Measurements from ENCODE around the gene UNC5C.

UNC5C gene

GRCh38 chr4:95264843-95265242, 283.9 kb downstream of the UNC5C start:
- Histone ChIP-seq H3K9ac (ENCODE audit: low read length) (no peak overlapping the region), H2AFZ (ENCODE audit: insufficient read depth, low read length, poor library complexity) (no peak overlapping the region), H3K18ac (ENCODE audit: low read length) (no peak overlapping the region), H3K27me3 (ENCODE audit: insufficient read depth, low read length) (no peaks in the 10 kb centered on the region), H3K9me3 (ENCODE audit: insufficient read depth, low read depth, low read length) (no peaks in the 10 kb centered on the region), H3K14ac (ENCODE audit: low read length) (no peak overlapping the region), H2AK5ac (ENCODE audit: low read length) (no peak overlapping the region), H2BK5ac (ENCODE audit: low read depth, low read length, poor library complexity) (no peak overlapping the region), H3K4me2 (ENCODE audit: low read length) (no peak overlapping the region), H3K23ac (ENCODE audit: low read length) (no peak overlapping the region), H3K27ac (ENCODE audit: low read depth, low read length) (no peak overlapping the region), H3K79me1 (ENCODE audit: low read length) (no peaks in the 10 kb centered on the region), H3K4ac (ENCODE audit: low read depth, low read length) (no peak overlapping the region), H4K8ac (ENCODE audit: low read depth, low read length) (no peak overlapping the region), H4K91ac (ENCODE audit: low read depth, low read length) (no peak overlapping the region), H3K4me3 (ENCODE audit: low read depth, low read length) (no peak overlapping the region), H3K4me1 (ENCODE audit: control insufficient read depth in 1 of 2, insufficient read depth in 2 of 2, low read length in 2 of 2) (peaks cover 4 to 7% of the 10 kb centered on the region in 2 experiments), H4K12ac (ENCODE audit: low read depth, low read length) (no peak overlapping the region), H2BK12ac (ENCODE audit: low read length) (no peak overlapping the region), H2BK120ac (ENCODE audit: insufficient read depth, low read length, poor library complexity) (no peak overlapping the region), H3K36me3 (ENCODE audit: control insufficient read depth in 1 of 2, insufficient read depth in 2 of 2, low read length in 2 of 2) (peaks cover 2 to 3% of the 10 kb centered on the region in 2 experiments), H3K79me2 (ENCODE audit: control insufficient read depth, insufficient read depth, low read length, poor library complexity) (no peaks in the 10 kb centered on the region)
- no peak for DNase-seq
- WGBS (ENCODE audit: extremely low coverage, insufficient coverage, insufficient read length), result no CpG with 5 or more reads among the region's 2 CpGs

GRCh38 chr4:95263960-95264359, 284.8 kb downstream of the UNC5C start:
- Histone ChIP-seq H3K4ac (ENCODE audit: low read depth, low read length) (no peak overlapping the region), H3K79me1 (ENCODE audit: low read length) (no peaks in the 10 kb centered on the region), H3K18ac (ENCODE audit: low read length) (no peak overlapping the region)

GRCh38 chr4:95263391-95263790, 285.4 kb downstream of the UNC5C start:
- Histone ChIP-seq H2BK12ac (ENCODE audit: low read length) (no peak overlapping the region), H3K4me1 (ENCODE audit: control insufficient read depth in 1 of 2, insufficient read depth in 2 of 2, low read length in 2 of 2) (peaks cover 4 to 7% of the 10 kb centered on the region in 2 experiments), H4K91ac (ENCODE audit: low read depth, low read length) (no peak overlapping the region), H2AK5ac (ENCODE audit: low read length) (no peak overlapping the region), H3K4me2 (ENCODE audit: low read length) (no peak overlapping the region), H3K4ac (ENCODE audit: low read depth, low read length) (no peak overlapping the region), H3K27ac (ENCODE audit: low read depth, low read length) (no peak overlapping the region), H3K79me1 (ENCODE audit: low read length) (no peaks in the 10 kb centered on the region), H3K14ac (ENCODE audit: low read length) (no peak overlapping the region), H4K12ac (ENCODE audit: low read depth, low read length) (no peak overlapping the region), H3K9ac (ENCODE audit: low read length) (no peak overlapping the region), H3K4me3 (ENCODE audit: low read depth, low read length) (no peak overlapping the region), H3K9me3 (ENCODE audit: insufficient read depth, low read depth, low read length) (no peaks in the 10 kb centered on the region), H2AFZ (ENCODE audit: insufficient read depth, low read length, poor library complexity) (no peak overlapping the region), H2BK120ac (ENCODE audit: insufficient read depth, low read length, poor library complexity) (no peak overlapping the region), H3K79me2 (ENCODE audit: control insufficient read depth, insufficient read depth, low read length, poor library complexity) (no peaks in the 10 kb centered on the region), H3K18ac (ENCODE audit: low read length) (no peak overlapping the region), H2BK5ac (ENCODE audit: low read depth, low read length, poor library complexity) (no peak overlapping the region), H4K8ac (ENCODE audit: low read depth, low read length) (no peak overlapping the region), H3K27me3 (ENCODE audit: insufficient read depth, low read length) (no peaks in the 10 kb centered on the region), H3K23ac (ENCODE audit: low read length) (no peak overlapping the region), H3K36me3 (ENCODE audit: control insufficient read depth in 1 of 2, insufficient read depth in 2 of 2, low read length in 2 of 2) (peaks cover 0 to 2% of the 10 kb centered on the region in 2 experiments)
- DNase-seq, result no peak

More at GRCh38 chr4:95263960-95264359, 284.8 kb downstream of the UNC5C start:
- H2AK5ac ChIP-seq (ENCODE audit: low read length), result no peak overlapping the region
- no CpG with 5 or more reads among the region's 1 CpG for WGBS (ENCODE audit: extremely low coverage, insufficient coverage, insufficient read length)
- no peak overlapping the region for H3K4me2 ChIP-seq (ENCODE audit: low read length)
- H3K4me1 ChIP-seq (ENCODE audit: control insufficient read depth in 1 of 2, insufficient read depth in 2 of 2, low read length in 2 of 2), result peaks cover 4 to 7% of the 10 kb centered on the region in 2 experiments
- H3K27me3 ChIP-seq (ENCODE audit: insufficient read depth, low read length), result no peaks in the 10 kb centered on the region
- no peak overlapping the region for H3K9ac ChIP-seq (ENCODE audit: low read length)
- H3K23ac ChIP-seq (ENCODE audit: low read length), result no peak overlapping the region
- no peak overlapping the region for H4K91ac ChIP-seq (ENCODE audit: low read depth, low read length)
- no peak overlapping the region for H2BK12ac ChIP-seq (ENCODE audit: low read length)
- no peak overlapping the region for H2BK120ac ChIP-seq (ENCODE audit: insufficient read depth, low read length, poor library complexity)
- DNase-seq, result no peak
- peaks cover 0 to 2% of the 10 kb centered on the region in 2 experiments for H3K36me3 ChIP-seq (ENCODE audit: control insufficient read depth in 1 of 2, insufficient read depth in 2 of 2, low read length in 2 of 2)
- H3K9me3 ChIP-seq (ENCODE audit: insufficient read depth, low read depth, low read length), result no peaks in the 10 kb centered on the region
- H2AFZ ChIP-seq (ENCODE audit: insufficient read depth, low read length, poor library complexity), result no peak overlapping the region
- no peak overlapping the region for H4K12ac ChIP-seq (ENCODE audit: low read depth, low read length)
- no peak overlapping the region for H3K4me3 ChIP-seq (ENCODE audit: low read depth, low read length)
- H3K79me2 ChIP-seq (ENCODE audit: control insufficient read depth, insufficient read depth, low read length, poor library complexity), result no peaks in the 10 kb centered on the region
- H2BK5ac ChIP-seq (ENCODE audit: low read depth, low read length, poor library complexity), result no peak overlapping the region
- H3K27ac ChIP-seq (ENCODE audit: low read depth, low read length), result no peak overlapping the region
- H3K14ac ChIP-seq (ENCODE audit: low read length), result no peak overlapping the region
- no peak overlapping the region for H4K8ac ChIP-seq (ENCODE audit: low read depth, low read length)

- Histone ChIP-seq H4K12ac (ENCODE audit: low read depth, low read length) (no peak overlapping the region), H2BK12ac (ENCODE audit: low read length) (no peak overlapping the region), H2BK5ac (ENCODE audit: low read depth, low read length, poor library complexity) (no peak overlapping the region), H3K4me1 (ENCODE audit: control insufficient read depth in 1 of 2, insufficient read depth in 2 of 2, low read length in 2 of 2) (peaks cover 7% of the 10 kb centered on the region in 2 experiments), H2AK5ac (ENCODE audit: low read length) (no peak overlapping the region), H3K4me3 (ENCODE audit: low read depth, low read length) (no peak overlapping the region), H3K4me2 (ENCODE audit: low read length) (no peak overlapping the region), H3K18ac (ENCODE audit: low read length) (no peak overlapping the region), H2BK120ac (ENCODE audit: insufficient read depth, low read length, poor library complexity) (no peak overlapping the region), H3K14ac (ENCODE audit: low read length) (no peak overlapping the region), H2AFZ (ENCODE audit: insufficient read depth, low read length, poor library complexity) (no peak overlapping the region), H3K23ac (ENCODE audit: low read length) (no peak overlapping the region), H3K79me2 (ENCODE audit: control insufficient read depth, insufficient read depth, low read length, poor library complexity) (no peaks in the 10 kb centered on the region), H3K79me1 (ENCODE audit: low read length) (no peaks in the 10 kb centered on the region), H4K8ac (ENCODE audit: low read depth, low read length) (no peak overlapping the region), H3K36me3 (ENCODE audit: control insufficient read depth in 1 of 2, insufficient read depth in 2 of 2, low read length in 2 of 2) (peaks cover 0 to 4% of the 10 kb centered on the region in 2 experiments), H3K27ac (ENCODE audit: low read depth, low read length) (no peak overlapping the region), H3K9me3 (ENCODE audit: insufficient read depth, low read depth, low read length) (no peaks in the 10 kb centered on the region), H3K27me3 (ENCODE audit: insufficient read depth, low read length) (no peaks in the 10 kb centered on the region), H3K4ac (ENCODE audit: low read depth, low read length) (no peak overlapping the region), H4K91ac (ENCODE audit: low read depth, low read length) (no peak overlapping the region), H3K9ac (ENCODE audit: low read length) (no peak overlapping the region)
- no peak for DNase-seq
- no CpG with 5 or more reads among the region's 6 CpGs for WGBS (ENCODE audit: extremely low coverage, insufficient coverage, insufficient read length)
Measured at GRCh38 chr4:95256108-95256835, 292.5 kb downstream of the UNC5C start.
